ENCODE data around the gene APLN. TPM values are rescaled to one million over a fixed set of nuclear protein-coding genes. Genes with fewer than 3 reads are reported as not detected.

The APLN gene
- total and polyA plus RNA-seq, 7 donors: 0.36 to 0.81 (median 0.47) TPM; not detected in 4

- TF ChIP-seq CTCF (IDR thresholded peaks at IDR 0.05): no peak
- no peak for TF ChIP-seq POLR2A (IDR thresholded peaks at IDR 0.05)
- no peak for TF ChIP-seq POLR2AphosphoS5 (IDR thresholded peaks at IDR 0.05)
- no peak for TF ChIP-seq EP300 (IDR thresholded peaks at IDR 0.05)
- WGBS, 2 donors: 67 to 93% methylated on average over 5 of the region's 5 CpGs
- no peak overlapping the region for H3K27ac ChIP-seq
- H3K36me3 ChIP-seq: no peaks in the 10 kb centered on the region
- intact Hi-C loops (cut with DNase I): no loop called here
- no peaks in the 10 kb centered on the region for H3K9me3 ChIP-seq
- H3K4me1 ChIP-seq: no peaks in the 10 kb centered on the region
- DNase-seq: no peak
- no peak overlapping the region for H3K4me3 ChIP-seq
- H3K27me3 ChIP-seq: no peaks in the 10 kb centered on the region
Observed at GRCh38 chrX:129614481-129615255, 40.1 kb downstream of the APLN start.

GRCh38 chrX:129613596-129613995, 41.2 kb downstream of the APLN start:
- H3K4me1 ChIP-seq: no peaks in the 10 kb centered on the region
- no peaks in the 10 kb centered on the region for H3K36me3 ChIP-seq
- DNase-seq: no peak
- no peak overlapping the region for H3K27ac ChIP-seq
- H3K4me3 ChIP-seq: no peak overlapping the region
- intact Hi-C loops (cut with DNase I): no loop called here
- TF ChIP-seq CTCF (IDR thresholded peaks at IDR 0.05): no peak
- TF ChIP-seq POLR2A (IDR thresholded peaks at IDR 0.05): no peak
- TF ChIP-seq EP300 (IDR thresholded peaks at IDR 0.05): no peak
- no peak for TF ChIP-seq POLR2AphosphoS5 (IDR thresholded peaks at IDR 0.05)
- H3K9me3 ChIP-seq: no peaks in the 10 kb centered on the region
- H3K27me3 ChIP-seq: no peaks in the 10 kb centered on the region

- Histone ChIP-seq H3K27ac (no peak overlapping the region), H3K9me3 (no peaks in the 10 kb centered on the region), H3K27me3 (no peaks in the 10 kb centered on the region), H3K4me1 (peaks cover 0 to under 1% (median 0%) of the 10 kb centered on the region in 4 donors), H3K4me3 (no peak overlapping the region), H3K36me3 (no peaks in the 10 kb centered on the region)
- DNase-seq: no peak
- WGBS, 2 donors: 93 to 97% methylated on average over 2 of the region's 2 CpGs
- TF ChIP-seq POLR2AphosphoS5 (IDR thresholded peaks at IDR 0.05): no peak
- intact Hi-C loops (cut with DNase I): no loop called here
Observed at GRCh38 chrX:129612396-129612795, 42.4 kb downstream of the APLN start.

GRCh38 chrX:129609395-129609794, 45.4 kb downstream of the APLN start:
- TF ChIP-seq POLR2A (IDR thresholded peaks at IDR 0.05) (no peak), POLR2AphosphoS5 (IDR thresholded peaks at IDR 0.05) (no peak), CTCF (IDR thresholded peaks at IDR 0.05) (no peak)
- whole genome bisulfite sequencing, 2 donors: 91% methylated on average over 1 of the region's 1 CpG
- Histone ChIP-seq H3K27ac (no peak overlapping the region), H3K4me1 (peaks cover 0 to 10% (median 1%) of the 10 kb centered on the region in 4 donors), H3K9me3 (no peaks in the 10 kb centered on the region), H3K27me3 (no peaks in the 10 kb centered on the region), H3K4me3 (no peak overlapping the region), H3K36me3 (no peaks in the 10 kb centered on the region)
- no peak for DNase-seq
- intact Hi-C loops (cut with DNase I): loop anchor here (10.0 kb wide), 2 partner anchors 455 to 585 kb away; no protein-coding TSS in a partner anchor

- no peak for TF ChIP-seq CTCF (IDR thresholded peaks at IDR 0.05)
- TF ChIP-seq POLR2AphosphoS5 (IDR thresholded peaks at IDR 0.05): no peak
- no peak for TF ChIP-seq EP300 (IDR thresholded peaks at IDR 0.05)
- no peak for TF ChIP-seq POLR2A (IDR thresholded peaks at IDR 0.05)
- intact Hi-C loops (cut with DNase I): loop anchor here (10.0 kb wide), 2 partner anchors 456 to 586 kb away; no protein-coding TSS in a partner anchor
- H3K27me3 ChIP-seq: no peaks in the 10 kb centered on the region
- no peak overlapping the region for H3K27ac ChIP-seq
- no peak overlapping the region for H3K4me3 ChIP-seq
- H3K4me1 ChIP-seq: peaks cover 0 to 10% (median 2%) of the 10 kb centered on the region in 4 donors
- DNase-seq: no peak
- H3K36me3 ChIP-seq: no peaks in the 10 kb centered on the region
- 91 to 96% methylated on average over 3 of the region's 3 CpGs for WGBS, 2 donors
- H3K9me3 ChIP-seq: no peaks in the 10 kb centered on the region
Observed at GRCh38 chrX:129608496-129608895, 46.3 kb downstream of the APLN start.

All from sigmoid colon (tissue), 7 donors.